NCI-H69 (cell line): ENCODE data around the gene RAB13.

Source experiments
- DNase-seq: peaks from one replicate; lab custom pipeline; 2025; lab: John Stamatoyannopoulos, UW

The RAB13 gene

DNA sequence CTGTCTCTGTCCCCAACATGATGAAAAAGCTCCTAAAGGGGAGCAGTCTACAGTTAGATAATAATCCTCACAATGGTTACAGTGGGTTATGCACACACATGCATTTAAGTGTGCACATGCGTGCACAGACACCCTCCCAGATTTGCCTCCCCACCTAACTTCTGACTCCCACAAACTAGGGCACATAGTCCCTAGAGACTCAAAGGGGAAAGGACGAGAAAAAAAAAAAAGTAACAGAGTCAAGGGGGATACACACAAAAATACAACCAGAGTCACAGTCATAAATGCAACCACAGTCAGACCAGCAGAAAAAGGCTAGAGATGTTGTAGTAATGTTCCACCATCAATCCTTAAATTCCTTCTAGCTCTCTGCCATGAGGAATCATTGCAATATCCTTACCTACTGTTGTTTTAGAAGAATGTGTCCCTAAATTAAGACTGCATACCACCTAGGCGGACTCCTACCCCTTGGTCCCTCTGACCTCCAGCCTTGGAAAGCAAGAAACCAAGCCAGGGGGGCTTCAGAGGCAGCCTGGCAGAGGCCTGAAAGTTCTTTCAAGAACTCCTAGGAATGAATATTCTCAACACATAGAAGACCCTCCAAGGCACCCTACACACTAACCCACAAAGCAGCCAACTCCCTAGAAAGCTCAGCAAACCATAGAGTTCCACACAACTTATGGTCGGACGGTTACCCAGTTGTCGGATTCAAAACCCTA lies 29.0 kb downstream of the RAB13 start:
- DNase-seq: no peak

DNA sequence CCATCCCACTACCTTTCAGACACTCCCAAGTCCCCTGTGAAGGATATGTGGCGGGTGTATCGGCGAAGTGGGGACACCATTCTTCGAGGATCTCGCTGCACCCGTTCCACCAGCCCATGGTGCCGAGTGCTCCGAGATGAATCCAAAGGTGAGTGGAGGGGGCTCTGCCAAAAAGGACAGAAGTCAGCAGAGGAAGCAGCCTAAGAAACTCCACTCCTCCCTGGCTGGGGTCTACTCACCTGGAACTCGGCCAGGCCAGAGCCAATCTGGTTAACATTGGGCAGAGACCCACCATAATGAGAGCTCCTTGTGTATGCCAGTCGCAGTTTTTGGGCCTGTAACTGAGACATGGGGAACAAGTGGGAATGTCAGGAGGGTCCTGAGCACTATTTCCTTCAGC lies 31.3 kb downstream of the RAB13 start:
- DNase-seq: no peak

DNA sequence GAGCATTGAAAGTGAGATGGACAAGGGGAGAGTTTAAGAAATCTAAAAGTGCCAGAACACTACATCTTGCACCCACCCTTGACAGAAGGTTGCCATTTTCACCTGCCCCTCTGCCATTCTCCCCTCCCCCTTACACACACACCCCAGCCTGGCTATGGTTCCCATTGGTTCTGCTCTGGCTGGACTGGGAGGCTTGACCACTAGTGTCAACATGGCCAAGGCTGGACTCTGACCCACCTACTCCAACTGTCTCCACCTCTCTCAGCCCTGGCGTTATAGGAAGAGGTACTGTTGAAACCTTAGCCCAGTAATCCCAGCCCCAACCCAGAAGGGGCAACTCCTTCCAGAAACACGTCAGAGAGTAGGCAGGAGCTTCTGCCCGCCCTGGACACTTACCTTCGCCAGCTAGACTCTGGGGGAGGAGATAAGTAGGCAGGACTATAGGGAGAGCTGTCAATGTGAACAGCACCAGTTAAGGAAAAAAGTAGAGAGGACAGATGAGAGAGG lies 32.2 kb downstream of the RAB13 start:
- no peak for DNase-seq

- no peak for DNase-seq
Measured at GRCh38 chr1:153951801-153952200, 34.3 kb downstream of the RAB13 start.

- no peak for DNase-seq
Measured at GRCh38 chr1:153951183-153951582, 35.0 kb downstream of the RAB13 start.

- peak; percentile 91 for DNase-seq
Measured at GRCh38 chr1:153946622-153947241, 39.4 kb downstream of the RAB13 start, which contains the start of gene DENND4B. DENND4B (minus strand) TSS chr1:153946718; CDS start chr1:153944374, 2,344 bp downstream.

GRCh38 chr1:153945795-153946621 lies 40.1 kb downstream of the RAB13 start:
- peak; percentile 80 for DNase-seq

GRCh38 chr1:153945131-153945794 lies 40.9 kb downstream of the RAB13 start:
- peak; percentile 57 for DNase-seq

DNA sequence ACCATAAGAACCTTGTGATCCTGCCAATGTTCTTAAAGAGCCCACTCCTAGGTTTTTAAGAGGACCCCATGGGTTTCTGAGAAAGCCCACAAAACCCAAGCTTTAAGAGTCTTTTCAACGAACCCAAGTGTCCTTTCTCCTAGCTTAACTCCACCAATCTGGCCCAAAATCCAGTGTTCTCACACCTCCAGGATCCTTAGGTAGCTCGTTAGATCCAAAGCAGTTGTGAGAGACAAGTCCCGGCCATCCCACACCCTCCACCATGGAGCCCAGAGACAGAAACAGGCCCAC lies 41.4 kb downstream of the RAB13 start:
- DNase-seq: no peak

GRCh38 chr1:153944005-153944826 lies 41.9 kb downstream of the RAB13 start:
- DNase-seq: no peak

DNA sequence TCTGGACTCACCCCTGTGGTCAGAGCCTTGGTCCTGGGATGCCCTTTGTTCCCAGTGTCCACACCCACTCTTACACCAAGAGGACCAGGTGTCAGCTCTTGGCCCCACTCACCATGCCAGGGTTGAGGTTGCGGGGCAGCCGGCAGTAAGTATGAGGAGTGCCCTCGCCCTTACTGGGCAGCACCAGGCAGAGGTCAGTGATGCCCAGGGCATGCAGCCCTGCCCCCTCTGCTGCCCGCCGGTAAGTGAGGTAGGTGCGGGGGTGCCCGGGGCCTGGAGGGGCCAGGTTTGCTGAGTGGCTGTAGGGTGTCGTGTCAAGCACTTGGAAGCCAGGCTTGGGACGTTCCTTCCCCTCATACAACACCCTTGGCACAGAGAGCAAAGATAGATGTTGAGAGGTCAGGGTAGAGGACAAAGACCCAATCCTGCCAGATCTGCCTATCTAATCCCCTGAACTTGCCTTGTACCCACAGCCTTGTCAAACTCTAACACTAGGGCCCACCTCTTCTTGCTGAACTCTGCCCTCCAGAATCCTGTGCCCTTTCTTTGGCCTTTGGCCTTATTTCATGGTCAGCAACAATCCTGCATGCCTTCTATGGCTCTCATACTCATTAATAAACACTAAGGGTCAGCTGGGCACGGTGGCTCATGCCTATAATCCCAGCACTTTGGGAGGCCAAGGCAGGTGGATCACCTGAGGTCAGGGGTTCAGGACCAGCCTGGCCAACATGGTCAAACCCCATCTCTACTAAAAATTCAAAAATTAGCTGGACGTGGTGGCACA lies 43.2 kb downstream of the RAB13 start:
- no peak for DNase-seq

DNA sequence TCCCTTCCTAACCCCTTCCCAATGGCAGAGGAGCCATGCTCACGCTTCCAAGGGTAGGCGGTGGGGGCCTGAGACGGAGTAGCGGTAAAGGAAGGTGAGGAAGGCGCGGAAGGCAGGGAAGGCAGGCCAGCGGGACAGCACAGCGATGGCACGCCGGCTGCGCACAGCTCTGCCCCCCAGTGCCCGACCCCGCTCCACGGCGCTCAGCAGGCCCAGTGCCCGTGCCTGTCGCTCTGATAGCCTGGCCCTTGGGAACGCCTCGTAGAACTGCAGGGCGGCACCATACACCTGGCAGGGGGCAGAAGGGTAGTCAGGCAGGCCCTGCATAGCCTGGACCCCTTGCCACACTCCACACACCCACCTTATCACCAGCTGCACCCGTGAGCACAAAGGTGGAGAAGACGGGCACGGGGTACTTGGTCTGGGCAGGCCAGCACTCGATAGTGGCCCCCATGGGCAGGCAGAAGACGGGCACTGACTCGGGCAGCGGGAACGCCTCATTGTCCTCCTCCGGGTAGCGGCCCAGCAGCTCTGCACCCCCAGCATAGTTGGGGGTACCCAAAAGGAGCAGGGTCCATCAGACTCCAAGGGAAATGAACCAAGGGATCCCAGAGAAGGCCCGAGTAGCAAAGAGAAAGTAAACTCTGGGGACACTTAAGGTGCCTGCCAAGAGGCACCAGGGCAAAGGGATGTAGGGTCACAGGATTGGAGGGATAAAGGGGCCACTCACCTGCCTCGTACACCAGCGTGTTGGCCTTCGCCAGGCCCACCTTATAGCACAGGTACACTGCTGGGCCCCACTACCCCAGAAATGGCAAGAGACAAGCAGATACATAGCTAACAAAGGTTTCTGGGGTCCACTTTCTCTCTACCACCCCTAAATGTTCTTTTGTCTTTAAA lies 44.1 kb downstream of the RAB13 start:
- no peak for DNase-seq

GRCh38 chr1:153940756-153941155 lies 45.4 kb downstream of the RAB13 start:
- DNase-seq: no peak

- DNase-seq: no peak
Measured at GRCh38 chr1:153939476-153939875, 46.7 kb downstream of the RAB13 start.

DNA sequence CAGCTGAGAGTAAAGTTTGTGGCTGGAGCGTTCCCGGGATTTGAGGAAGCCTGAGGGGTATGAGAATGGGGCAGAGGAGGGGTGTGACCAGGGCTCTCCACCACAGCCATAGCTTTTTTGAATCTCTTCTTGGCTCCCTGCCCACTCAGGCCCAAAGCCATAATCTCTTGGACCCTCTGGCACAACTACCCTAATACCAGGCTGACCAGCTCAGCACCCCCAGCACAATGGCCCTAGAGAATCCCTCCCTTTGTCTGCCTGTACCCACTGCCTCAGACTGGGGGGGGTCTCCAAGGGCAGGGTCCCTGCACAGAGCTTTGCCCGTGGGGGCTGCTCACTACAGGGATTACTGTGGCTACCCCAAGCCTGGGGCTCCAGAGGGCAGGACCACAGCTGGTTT lies 47.1 kb downstream of the RAB13 start:
- no peak for DNase-seq

DNA sequence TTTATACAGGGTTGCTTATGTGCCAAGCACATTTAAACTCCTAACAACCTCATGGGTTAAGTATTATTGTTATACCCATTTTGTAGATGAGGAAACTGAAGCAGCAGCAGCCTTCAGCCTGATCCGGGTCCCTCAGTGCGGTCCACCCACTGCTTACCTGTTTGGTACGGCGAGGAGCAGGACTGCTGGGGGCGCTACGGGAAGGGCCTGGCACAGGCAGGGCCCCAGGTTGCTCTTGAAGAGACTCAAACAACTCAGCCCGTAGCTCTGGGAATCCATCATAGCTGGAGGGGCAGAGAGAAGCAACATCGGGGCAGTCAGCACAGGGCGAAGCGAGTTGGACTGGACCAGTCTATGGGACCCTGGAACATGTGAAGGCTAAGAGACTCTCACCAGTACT lies 48.8 kb downstream of the RAB13 start:
- no peak for DNase-seq

- no peak for DNase-seq
Measured at GRCh38 chr1:153936011-153936802, 49.9 kb downstream of the RAB13 start.

DNA sequence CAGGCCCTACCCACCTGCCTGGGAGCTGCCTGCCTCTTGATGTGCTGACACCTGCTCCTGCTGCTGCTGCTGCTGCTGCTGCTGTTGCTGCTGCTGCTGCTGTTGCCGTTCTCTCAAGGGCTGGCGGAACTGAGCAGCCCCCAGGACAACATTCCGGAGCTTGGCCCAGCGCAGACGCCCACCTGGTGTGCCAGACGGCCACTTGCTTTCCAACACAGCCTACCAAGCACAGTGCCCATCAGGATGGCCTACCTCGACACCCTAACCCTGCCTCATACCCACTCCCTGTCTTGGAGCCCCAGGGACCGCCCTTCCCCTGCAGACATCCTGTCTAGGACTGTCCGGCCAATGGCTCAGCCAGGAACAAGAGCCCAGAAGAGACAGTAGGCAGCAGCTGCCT lies 51.4 kb downstream of the RAB13 start:
- no peak for DNase-seq

- DNase-seq: no peak
Measured at GRCh38 chr1:153933955-153934354, 52.2 kb downstream of the RAB13 start.
